GM12801 (cell line): ENCODE measurements around the gene BEST1.

Experiments used
- TF ChIP-seq, protein P1 (sequence below): IDR thresholded peaks from one replicate; pipeline ENCODE4 v1.5.1; 2011; ENCODE audit warnings: control low read depth; ENCODE audit not compliant: insufficient read length; ENCODE audit errors: extremely low read depth

Gene BEST1

DNA sequence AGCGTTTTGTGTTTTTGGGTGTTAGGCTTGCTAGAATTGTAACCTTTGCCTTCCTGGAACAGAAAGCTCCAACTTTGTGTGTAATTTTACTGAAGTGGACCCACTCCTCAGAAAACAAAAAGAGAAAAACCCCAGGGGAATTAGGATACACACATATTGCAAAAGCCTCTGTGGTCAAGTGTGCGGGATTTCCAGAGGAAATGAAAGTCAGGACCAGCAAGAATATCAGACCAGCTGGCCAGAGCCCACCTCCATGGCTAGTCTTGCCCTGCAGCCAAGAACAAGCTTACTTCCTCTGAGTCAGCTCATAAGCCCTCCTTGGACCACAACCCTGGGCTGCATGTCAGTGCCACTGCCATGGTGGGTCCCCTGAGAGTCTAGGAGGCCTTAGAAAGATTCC is 54.3 kb downstream of the BEST1 start:
- TF ChIP-seq, protein P1, sequence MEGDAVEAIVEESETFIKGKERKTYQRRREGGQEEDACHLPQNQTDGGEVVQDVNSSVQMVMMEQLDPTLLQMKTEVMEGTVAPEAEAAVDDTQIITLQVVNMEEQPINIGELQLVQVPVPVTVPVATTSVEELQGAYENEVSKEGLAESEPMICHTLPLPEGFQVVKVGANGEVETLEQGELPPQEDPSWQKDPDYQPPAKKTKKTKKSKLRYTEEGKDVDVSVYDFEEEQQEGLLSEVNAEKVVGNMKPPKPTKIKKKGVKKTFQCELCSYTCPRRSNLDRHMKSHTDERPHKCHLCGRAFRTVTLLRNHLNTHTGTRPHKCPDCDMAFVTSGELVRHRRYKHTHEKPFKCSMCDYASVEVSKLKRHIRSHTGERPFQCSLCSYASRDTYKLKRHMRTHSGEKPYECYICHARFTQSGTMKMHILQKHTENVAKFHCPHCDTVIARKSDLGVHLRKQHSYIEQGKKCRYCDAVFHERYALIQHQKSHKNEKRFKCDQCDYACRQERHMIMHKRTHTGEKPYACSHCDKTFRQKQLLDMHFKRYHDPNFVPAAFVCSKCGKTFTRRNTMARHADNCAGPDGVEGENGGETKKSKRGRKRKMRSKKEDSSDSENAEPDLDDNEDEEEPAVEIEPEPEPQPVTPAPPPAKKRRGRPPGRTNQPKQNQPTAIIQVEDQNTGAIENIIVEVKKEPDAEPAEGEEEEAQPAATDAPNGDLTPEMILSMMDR: no peak

DNA sequence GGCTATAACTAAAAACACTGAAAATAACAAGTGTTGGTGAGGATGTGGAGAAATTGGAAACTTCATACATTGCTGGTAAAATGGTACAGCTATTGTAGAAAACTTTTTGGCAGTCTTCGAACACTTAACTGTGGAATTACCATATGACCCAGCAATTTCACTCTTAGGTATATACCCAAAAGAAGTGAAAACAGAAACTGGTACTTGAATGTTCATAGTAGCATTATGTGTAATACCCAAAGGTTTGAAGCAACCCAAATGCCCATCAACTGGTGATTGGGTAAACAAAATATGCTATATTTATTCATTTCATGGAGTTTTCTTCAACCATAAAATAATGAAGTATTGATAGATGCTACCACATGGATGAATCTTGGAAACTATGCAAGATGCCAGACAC is 58.0 kb downstream of the BEST1 start:
- TF ChIP-seq, protein P1: no peak

DNA sequence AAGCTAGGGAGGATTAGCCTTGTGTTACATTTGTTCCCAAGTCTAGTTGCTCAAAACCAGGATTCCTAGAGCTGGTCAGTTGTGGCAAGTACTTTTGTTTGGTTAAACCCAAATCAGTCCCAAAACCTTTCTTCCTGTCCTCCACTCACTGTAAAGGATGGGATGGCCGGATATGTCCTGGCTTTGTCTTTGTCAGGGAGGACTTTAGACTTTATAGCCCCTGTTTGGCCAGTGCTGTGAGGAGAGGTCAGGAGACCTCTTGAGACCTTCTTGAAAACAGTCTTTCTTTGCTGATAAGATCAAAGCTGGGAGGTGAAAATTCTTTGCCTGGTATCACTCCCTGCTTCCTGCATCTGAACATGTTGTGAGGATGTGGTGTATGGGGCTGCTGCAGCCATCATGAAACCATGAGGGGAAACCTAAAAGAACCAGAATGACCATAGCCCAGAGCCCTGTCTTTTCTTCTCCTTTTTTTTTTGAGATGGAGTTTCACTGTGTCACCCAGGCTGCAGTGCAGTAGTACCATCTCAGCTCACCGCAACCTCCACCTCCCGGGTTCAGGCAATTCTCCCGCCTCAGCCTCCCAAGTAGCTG is 60.9 kb downstream of the BEST1 start:
- TF ChIP-seq, protein P1: no peak

DNA sequence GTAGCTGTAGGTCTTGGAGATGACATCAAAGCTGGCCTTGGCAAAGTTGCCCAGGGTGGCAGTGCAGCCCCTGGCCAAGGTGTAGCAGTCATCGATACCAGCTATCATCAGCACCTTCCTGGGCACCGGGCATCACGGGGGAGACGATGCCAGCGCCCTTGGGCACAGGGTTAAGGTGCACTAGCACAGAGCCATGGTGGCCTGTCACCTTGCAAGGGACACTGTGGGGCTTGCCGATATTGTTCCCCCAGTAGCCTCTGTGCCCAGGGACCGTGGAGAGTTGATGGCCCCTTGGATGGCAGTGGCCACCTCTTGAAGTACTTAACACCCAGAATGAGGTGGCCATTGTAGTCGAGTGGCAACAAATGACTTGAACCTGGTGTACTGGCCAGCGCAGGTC is 61.7 kb downstream of the BEST1 start:
- TF ChIP-seq, protein P1: no peak

DNA sequence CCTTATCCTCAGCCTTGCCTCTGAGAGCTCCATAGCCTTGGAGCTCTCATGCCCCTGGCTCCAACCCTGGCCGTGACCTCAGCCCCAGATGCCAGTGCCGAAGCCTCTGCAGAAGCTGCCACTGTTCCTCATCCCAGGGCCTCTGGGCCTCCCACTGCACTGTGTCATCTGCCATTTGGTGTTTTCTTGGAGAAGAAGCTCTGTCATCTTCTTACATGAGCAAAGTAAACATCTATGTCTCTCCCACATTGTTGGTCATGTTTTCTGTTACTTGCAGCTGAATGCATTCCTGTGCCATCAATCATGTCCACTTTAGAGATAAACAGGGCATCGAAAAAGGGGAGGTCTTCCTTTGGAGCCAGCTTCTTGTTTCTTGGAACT is 62.3 kb downstream of the BEST1 start:
- TF ChIP-seq, protein P1: no peak

DNA sequence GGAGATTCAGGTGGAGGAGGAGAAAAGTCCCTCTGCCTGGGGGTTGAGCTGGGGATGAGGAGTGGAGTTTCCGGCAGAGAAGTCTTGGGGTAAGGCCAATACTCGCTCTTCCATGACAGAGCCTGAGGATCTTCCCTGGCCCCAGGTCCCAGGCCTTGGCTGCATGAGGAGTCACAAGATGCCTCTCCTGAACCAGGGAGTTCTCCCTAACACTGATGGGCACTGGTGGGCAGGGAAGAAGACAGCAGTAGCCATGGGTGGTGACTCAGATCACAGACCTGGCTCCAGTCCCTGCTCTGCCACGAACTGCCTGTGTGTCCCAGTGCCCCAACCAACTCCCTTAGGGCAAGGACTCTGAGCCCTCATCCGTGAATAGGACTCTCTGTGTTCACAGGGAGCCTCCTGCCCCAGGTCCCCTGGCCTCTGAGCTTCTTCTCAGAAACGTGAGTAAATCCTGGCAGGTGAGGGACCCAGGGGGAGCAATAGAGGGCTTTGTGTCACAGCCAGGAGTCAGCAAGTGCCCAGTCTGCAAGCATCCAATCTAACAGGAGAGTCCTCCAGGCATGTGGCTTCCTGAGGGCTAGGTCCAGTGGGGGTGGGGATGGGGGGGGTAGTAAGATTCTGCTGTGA is 62.8 kb downstream of the BEST1 start:
- TF ChIP-seq, protein P1: no peak
